ENCODE results near the gene TGM4. TPM values are rescaled to one million over a fixed set of nuclear protein-coding genes. Genes with fewer than 3 reads are reported as not detected.
A peak's percentile ranks its signal among the peaks of the same experiment; 100 is the strongest.
"Not testable (repeated sequence)": the region's sequence is repeated elsewhere in the genome, so short reads cannot be mapped to it uniquely, and the experiment has no call there.

The TGM4 gene
- polyA plus RNA-seq, 1 experiment, result 0.12 TPM

DNA sequence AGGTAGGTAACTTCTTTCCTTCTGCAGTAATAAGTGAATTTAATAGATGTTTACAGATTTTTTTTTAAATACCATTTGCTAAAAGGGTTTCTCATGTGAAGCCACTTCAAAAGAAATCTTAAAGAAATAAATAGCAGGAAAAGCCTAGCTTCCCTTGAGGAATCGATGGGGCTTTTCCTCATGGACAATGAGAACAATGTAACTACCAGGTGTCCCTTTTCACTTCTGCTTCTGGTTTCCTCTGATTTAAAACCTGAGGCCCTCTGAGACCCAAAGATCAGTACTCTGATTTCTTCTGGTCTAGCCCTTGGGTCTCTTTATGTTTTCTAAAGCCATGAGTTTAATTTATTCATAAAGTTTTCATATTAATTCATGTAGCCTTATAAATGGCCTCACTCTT, 25.8 kb upstream of the TGM4 start:
- POLR2A ChIA-PET, result no interaction called here
- H3K9me3 ChIP-seq (ENCODE audit: control insufficient read depth, insufficient read depth, low read length), result no peaks in the 10 kb centered on the region
- H3K27me3 ChIP-seq (ENCODE audit: control insufficient read depth, insufficient read depth, low read length), result no peaks in the 10 kb centered on the region
- H3K4me3 ChIP-seq (ENCODE audit: low read depth, low read length), result no peak overlapping the region
- CTCF ChIA-PET, result interaction anchor here (2.1 kb wide), 1 partner anchor 65 kb away, joined by 10 read pairs; no protein-coding TSS in a partner anchor
- no peak for DNase-seq (ENCODE audit: low read depth, low spot score)
- H3K27ac ChIP-seq (ENCODE audit: low read depth, low read length), result no peak overlapping the region
- TF ChIP-seq, protein P1, sequence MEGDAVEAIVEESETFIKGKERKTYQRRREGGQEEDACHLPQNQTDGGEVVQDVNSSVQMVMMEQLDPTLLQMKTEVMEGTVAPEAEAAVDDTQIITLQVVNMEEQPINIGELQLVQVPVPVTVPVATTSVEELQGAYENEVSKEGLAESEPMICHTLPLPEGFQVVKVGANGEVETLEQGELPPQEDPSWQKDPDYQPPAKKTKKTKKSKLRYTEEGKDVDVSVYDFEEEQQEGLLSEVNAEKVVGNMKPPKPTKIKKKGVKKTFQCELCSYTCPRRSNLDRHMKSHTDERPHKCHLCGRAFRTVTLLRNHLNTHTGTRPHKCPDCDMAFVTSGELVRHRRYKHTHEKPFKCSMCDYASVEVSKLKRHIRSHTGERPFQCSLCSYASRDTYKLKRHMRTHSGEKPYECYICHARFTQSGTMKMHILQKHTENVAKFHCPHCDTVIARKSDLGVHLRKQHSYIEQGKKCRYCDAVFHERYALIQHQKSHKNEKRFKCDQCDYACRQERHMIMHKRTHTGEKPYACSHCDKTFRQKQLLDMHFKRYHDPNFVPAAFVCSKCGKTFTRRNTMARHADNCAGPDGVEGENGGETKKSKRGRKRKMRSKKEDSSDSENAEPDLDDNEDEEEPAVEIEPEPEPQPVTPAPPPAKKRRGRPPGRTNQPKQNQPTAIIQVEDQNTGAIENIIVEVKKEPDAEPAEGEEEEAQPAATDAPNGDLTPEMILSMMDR (IDR thresholded peaks at IDR 0.05; ENCODE audit: low read depth, low read length), result no peak

- DNase-seq (ENCODE audit: low read depth, low spot score); CTCF ChIA-PET; H3K27ac ChIP-seq (ENCODE audit: low read depth, low read length); POLR2A ChIA-PET; H3K9me3 ChIP-seq (ENCODE audit: control insufficient read depth, insufficient read depth, low read length); H3K27me3 ChIP-seq (ENCODE audit: control insufficient read depth, insufficient read depth, low read length); H3K4me3 ChIP-seq (ENCODE audit: low read depth, low read length): not testable (repeated sequence)
Measured at GRCh38 chr3:44856663-44857062, 17.7 kb upstream of the TGM4 start.

- no peak for DNase-seq (ENCODE audit: low read depth, low spot score)
- ChIA-PET POLR2A (no interaction called here), CTCF (no interaction called here)
- Histone ChIP-seq H3K27me3 (ENCODE audit: control insufficient read depth, insufficient read depth, low read length) (no peaks in the 10 kb centered on the region), H3K27ac (ENCODE audit: low read depth, low read length) (no peak overlapping the region), H3K9me3 (ENCODE audit: control insufficient read depth, insufficient read depth, low read length) (no peaks in the 10 kb centered on the region; the same call in 1 of the 2 replicates), H3K4me3 (ENCODE audit: low read depth, low read length) (no peak overlapping the region)
- TF ChIP-seq, protein P1 (IDR thresholded peaks at IDR 0.05; ENCODE audit: low read depth, low read length), result no peak
Measured at GRCh38 chr3:44860117-44860516, 14.3 kb upstream of the TGM4 start.

DNA sequence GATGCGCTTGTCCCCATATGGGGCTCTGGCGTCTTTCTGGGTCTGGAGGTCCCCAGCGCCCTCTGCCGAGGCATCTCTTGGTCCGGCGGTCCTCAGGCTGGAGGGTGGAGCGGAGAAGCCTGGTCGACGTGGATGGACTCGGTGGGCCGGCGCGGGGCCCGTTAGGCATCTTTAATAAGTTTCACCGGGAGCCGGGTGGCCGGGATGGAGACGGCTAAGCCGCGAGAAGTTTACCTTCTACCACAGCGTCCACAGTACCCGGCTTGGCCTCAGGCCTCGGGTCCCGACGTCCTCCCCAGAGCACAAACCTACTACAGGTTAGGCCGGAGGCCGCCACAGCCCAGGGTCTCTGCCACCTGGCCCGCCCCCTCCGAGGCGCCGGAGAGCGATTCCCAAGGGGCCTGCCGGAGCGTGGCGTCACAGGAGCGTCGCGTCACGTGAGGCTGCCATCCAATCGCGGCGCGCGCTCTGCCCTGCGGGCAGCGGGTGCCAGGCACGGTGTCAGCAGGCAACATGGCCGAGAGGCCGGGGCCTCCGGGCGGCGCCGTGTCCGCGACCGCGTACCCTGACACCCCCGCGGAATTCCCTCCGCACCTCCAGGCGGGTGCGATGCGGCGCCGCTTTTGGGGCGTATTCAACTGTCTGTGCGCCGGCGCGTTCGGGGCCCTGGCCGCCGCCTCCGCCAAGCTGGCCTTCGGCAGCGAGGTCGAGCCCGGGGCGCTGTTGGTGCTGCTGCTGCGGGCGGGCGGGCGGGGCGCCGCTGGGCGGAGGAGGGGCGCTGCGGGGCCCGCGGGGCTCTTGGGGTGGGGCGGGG, 12.8 kb upstream of the TGM4 start, which contains the start of gene TMEM42:
TSS of gene TMEM42 (plus strand) at position 501 of the 814 bp plus-strand sequence. CDS start at position 514, 13 bp downstream.
- Histone ChIP-seq H3K9me3 (ENCODE audit: control insufficient read depth, insufficient read depth, low read length) (no peaks in the 10 kb centered on the region; the same call in 1 of the 2 replicates), H3K4me3 (ENCODE audit: low read depth, low read length) (peak within 1 kb of the TSS; percentile 78), H3K27me3 (ENCODE audit: control insufficient read depth, insufficient read depth, low read length) (no peaks in the 10 kb centered on the region), H3K27ac (ENCODE audit: low read depth, low read length) (peak within 1 kb of the TSS; percentile 90)
- DNase-seq (ENCODE audit: low read depth, low spot score), result peak; percentile 79
- CTCF ChIA-PET, result interaction anchor here (0.7 kb wide), 1 partner anchor 21 kb away, joined by 3 read pairs; no protein-coding TSS in a partner anchor
- TF ChIP-seq, protein P1 (IDR thresholded peaks at IDR 0.05; ENCODE audit: low read depth, low read length), result peak; percentile 37; the same call in 1 of the 2 replicates
- POLR2A ChIA-PET, result no interaction called here

- no peak for DNase-seq (ENCODE audit: low read depth, low spot score)
- POLR2A ChIA-PET, result no interaction called here
- Histone ChIP-seq H3K27me3 (ENCODE audit: control insufficient read depth, insufficient read depth, low read length) (no peaks in the 10 kb centered on the region), H3K9me3 (ENCODE audit: control insufficient read depth, insufficient read depth, low read length) (no peaks in the 10 kb centered on the region), H3K27ac (ENCODE audit: low read depth, low read length) (peak overlapping the region; percentile 47), H3K4me3 (ENCODE audit: low read depth, low read length) (peak overlapping the region; percentile 78)
- TF ChIP-seq, protein P1 (IDR thresholded peaks at IDR 0.05; ENCODE audit: low read depth, low read length), result no peak
- CTCF ChIA-PET, result interaction anchor here (0.7 kb wide), 1 partner anchor 20 kb away, joined by 3 read pairs; no protein-coding TSS in a partner anchor
Measured at GRCh38 chr3:44862226-44862637, 12.2 kb upstream of the TGM4 start.

Measured in AG04450 (cell line).